Mesenchymal stem cell (in vitro differentiated cells and primary cell): ENCODE data around the gene BBX.
A peak's percentile ranks its signal among the peaks of the same experiment; 100 is the strongest.

Experiments
- DNase-seq: peaks from one replicate; pipeline ENCODE4 v3.0.0-alpha.2; 2013
- H2AFZ ChIP-seq: one replicate; pipeline ENCODE4 v1.6.1; 2013; ENCODE audit warnings: low read depth, mild to moderate bottlenecking, control low read depth, inconsistent platforms, low read length, moderate library complexity
- H2AK5ac ChIP-seq: 2 replicates; pipeline ENCODE4 v1.6.1; 2013; ENCODE audit warnings: low read length, moderate library complexity, mild to moderate bottlenecking, inconsistent platforms; ENCODE audit not compliant: severe bottlenecking
- H2BK120ac ChIP-seq: one replicate; pipeline ENCODE4 v1.6.1; 2013; ENCODE audit warnings: low read depth, mild to moderate bottlenecking, inconsistent platforms, low read length, moderate library complexity
- H2BK12ac ChIP-seq, 2 experiments: one replicate each; pipeline ENCODE4 v1.6.1; 2013; ENCODE audit warnings: inconsistent platforms in 2 of 2, low read length in 2 of 2, mild to moderate bottlenecking in 2 of 2, moderate library complexity in 2 of 2, control low read depth in 1 of 2
- H2BK15ac ChIP-seq: one replicate; pipeline ENCODE4 v1.6.1; 2013; ENCODE audit warnings: mild to moderate bottlenecking, low read depth, inconsistent platforms; ENCODE audit not compliant: poor library complexity, severe bottlenecking
- H2BK5ac ChIP-seq: 2 replicates; pipeline ENCODE4 v1.6.1; 2013; ENCODE audit warnings: low read depth, mild to moderate bottlenecking, low read length, control low read depth, inconsistent platforms; ENCODE audit not compliant: poor library complexity, severe bottlenecking
- H3K14ac ChIP-seq, 2 experiments: one replicate each; pipeline ENCODE4 v1.6.1; 2013; ENCODE audit warnings: inconsistent platforms in 2 of 2, low read length in 2 of 2, control low read depth in 1 of 2, mild to moderate bottlenecking in 1 of 2, moderate library complexity in 1 of 2
- H3K18ac ChIP-seq, 2 experiments: one replicate each; pipeline ENCODE4 v1.6.1; 2013; ENCODE audit warnings: inconsistent platforms in 2 of 2, low read length in 2 of 2, control low read depth in 1 of 2, low read depth in 1 of 2, mild to moderate bottlenecking in 1 of 2
- H3K23ac ChIP-seq, 2 experiments: one replicate each; pipeline ENCODE4 v1.6.1; 2013; ENCODE audit warnings: inconsistent platforms in 2 of 2, low read length in 2 of 2, mild to moderate bottlenecking in 2 of 2, moderate library complexity in 2 of 2, control low read depth in 1 of 2
- H3K27ac ChIP-seq: 2 replicates; pipeline ENCODE4 v1.5.1; 2013; ENCODE audit warnings: mild to moderate bottlenecking, moderate library complexity, low read length, control low read depth, inconsistent platforms; ENCODE audit not compliant: poor library complexity, severe bottlenecking
- H3K27me3 ChIP-seq, 2 experiments: 2 replicates each; pipeline versions ENCODE4 v1.6.1 to v1.7.0; 2013; ENCODE audit warnings: low read length in 2 of 2, mild to moderate bottlenecking in 2 of 2, moderate library complexity in 2 of 2, control low read depth in 1 of 2, inconsistent platforms in 1 of 2; ENCODE audit not compliant: control insufficient read depth in 1 of 2, insufficient read depth in 1 of 2
- H3K36me3 ChIP-seq, 2 experiments: 2 replicates each; pipeline versions ENCODE4 v1.6.1 to v1.7.0; 2013; ENCODE audit warnings: low read length in 2 of 2, control low read depth in 1 of 2, inconsistent platforms in 1 of 2, low read depth in 1 of 2, mild to moderate bottlenecking in 1 of 2; ENCODE audit not compliant: insufficient read depth in 2 of 2, control insufficient read depth in 1 of 2
- H3K4ac ChIP-seq, 2 experiments: one replicate each; pipeline ENCODE4 v1.6.1; 2013; ENCODE audit warnings: inconsistent platforms in 2 of 2, low read length in 2 of 2, mild to moderate bottlenecking in 2 of 2, moderate library complexity in 2 of 2, control low read depth in 1 of 2, low read depth in 1 of 2
- H3K4me1 ChIP-seq: 2 replicates; pipeline ENCODE4 v1.6.1; 2013; ENCODE audit warnings: low read depth, low read length, control low read depth; ENCODE audit not compliant: control insufficient read depth, insufficient read depth
- H3K4me2 ChIP-seq: 2 replicates; pipeline ENCODE4 v1.6.1; 2013; ENCODE audit warnings: low read length, mild to moderate bottlenecking, inconsistent platforms; ENCODE audit not compliant: poor library complexity, severe bottlenecking
- H3K4me3 ChIP-seq, 2 experiments: 2 replicates each; pipeline versions ENCODE4 v1.5.1 to v1.7.0; 2013; ENCODE audit warnings: low read length in 2 of 2, mild to moderate bottlenecking in 2 of 2, control low read depth in 1 of 2, low read depth in 1 of 2; ENCODE audit not compliant: insufficient read depth in 1 of 2
- H3K79me1 ChIP-seq: replicated peaks from 2 replicates; pipeline ENCODE4 v1.6.1; 2013; ENCODE audit warnings: mild to moderate bottlenecking, control low read depth, low read length, inconsistent platforms; ENCODE audit not compliant: poor library complexity, severe bottlenecking
- H3K9ac ChIP-seq: 2 replicates; pipeline ENCODE4 v1.7.0; 2013; ENCODE audit warnings: mild to moderate bottlenecking, low read length, moderate library complexity
- H3K9me3 ChIP-seq: 2 replicates; pipeline ENCODE4 v1.7.0; 2013; ENCODE audit warnings: mild to moderate bottlenecking, low read length; ENCODE audit not compliant: control insufficient read depth
- H4K8ac ChIP-seq: one replicate; pipeline ENCODE4 v1.6.1; 2013; ENCODE audit warnings: inconsistent platforms, mild to moderate bottlenecking, low read length, moderate library complexity
- H4K91ac ChIP-seq: one replicate; pipeline ENCODE4 v1.6.1; 2013; ENCODE audit warnings: mild to moderate bottlenecking, low read length, inconsistent platforms
- WGBS: methylation state at CpG from one replicate; pipeline ENCODE4 v1.1.7; 2013; ENCODE audit warnings: mixed read lengths; 5-methylcytosine and 5-hydroxymethylcytosine counted together

The BBX gene

GRCh38 chr3:107596639-107597038, 73.9 kb downstream of the BBX start:
- peaks cover under 1% of the 10 kb centered on the region for H3K9me3 ChIP-seq
- H2AK5ac ChIP-seq = peak overlapping the region; percentile 69
- H2AFZ ChIP-seq = no peak overlapping the region
- H3K18ac ChIP-seq = no peak overlapping the region
- no peak overlapping the region for H3K14ac ChIP-seq
- H2BK15ac ChIP-seq = no peak overlapping the region
- H3K36me3 ChIP-seq = no peaks in the 10 kb centered on the region
- H3K79me1 ChIP-seq = peaks cover 15% of the 10 kb centered on the region
- WGBS = 25% methylated on average over 2 of the region's 3 CpGs
- H2BK12ac ChIP-seq = no peak overlapping the region
- H4K91ac ChIP-seq = no peak overlapping the region
- H3K23ac ChIP-seq = no peak overlapping the region
- H2BK120ac ChIP-seq = no peak overlapping the region
- H3K27ac ChIP-seq = no peak overlapping the region
- H4K8ac ChIP-seq = no peak overlapping the region
- H3K4me3 ChIP-seq = no peak overlapping the region
- peaks cover 3% of the 10 kb centered on the region for H3K4me1 ChIP-seq
- H3K4ac ChIP-seq = peak overlapping the region in 1 of 2 experiments; percentile 37
- no peak for DNase-seq
- no peak overlapping the region for H3K4me2 ChIP-seq
- no peak overlapping the region for H2BK5ac ChIP-seq
- H3K9ac ChIP-seq = no peak overlapping the region
- H3K27me3 ChIP-seq = no peaks in the 10 kb centered on the region

GRCh38 chr3:107598926-107599771, 76.4 kb downstream of the BBX start:
- peak overlapping the region in 1 of 2 experiments; percentile 79 for H3K4me3 ChIP-seq
- peak overlapping the region; percentile 73 to 75 for H3K18ac ChIP-seq
- DNase-seq = peak; percentile 65
- 21% methylated on average over 11 of the region's 12 CpGs for WGBS
- peak overlapping the region; percentile 58 for H2AK5ac ChIP-seq
- H3K4me2 ChIP-seq = peak overlapping the region; percentile 84
- peak overlapping the region; percentile 97 for H3K27ac ChIP-seq
- peak overlapping the region; percentile 71 for H2AFZ ChIP-seq
- H4K8ac ChIP-seq = peak overlapping the region; percentile 74
- peak overlapping the region in 1 of 2 experiments; percentile 80 for H3K4ac ChIP-seq
- H3K23ac ChIP-seq = no peak overlapping the region
- no peak overlapping the region for H3K14ac ChIP-seq
- H3K79me1 ChIP-seq = peaks cover 23% of the 10 kb centered on the region
- H2BK15ac ChIP-seq = no peak overlapping the region
- no peaks in the 10 kb centered on the region for H3K27me3 ChIP-seq
- peak overlapping the region; percentile 95 for H2BK5ac ChIP-seq
- H2BK12ac ChIP-seq = peak overlapping the region; percentile 5 to 83
- no peak overlapping the region for H2BK120ac ChIP-seq
- H3K36me3 ChIP-seq = no peaks in the 10 kb centered on the region
- H4K91ac ChIP-seq = no peak overlapping the region
- peaks cover 3% of the 10 kb centered on the region for H3K9me3 ChIP-seq
- peaks cover 3% of the 10 kb centered on the region for H3K4me1 ChIP-seq
- peak overlapping the region; percentile 91 for H3K9ac ChIP-seq

- H3K27ac ChIP-seq = peak overlapping the region; percentile 97
- no peak overlapping the region for H2AFZ ChIP-seq
- peak overlapping the region in 1 of 2 experiments; percentile 60 for H3K18ac ChIP-seq
- peak overlapping the region; percentile 46 for H2BK5ac ChIP-seq
- peak overlapping the region; percentile 91 for H3K9ac ChIP-seq
- no peaks in the 10 kb centered on the region for H3K36me3 ChIP-seq
- H3K4me3 ChIP-seq = peak overlapping the region in 1 of 2 experiments; percentile 79
- no peak overlapping the region for H2BK15ac ChIP-seq
- no peak for DNase-seq
- no peaks in the 10 kb centered on the region for H3K27me3 ChIP-seq
- peaks cover 22% of the 10 kb centered on the region for H3K79me1 ChIP-seq
- no peak overlapping the region for H2AK5ac ChIP-seq
- H3K4me1 ChIP-seq = peaks cover 3% of the 10 kb centered on the region
- peaks cover 3% of the 10 kb centered on the region for H3K9me3 ChIP-seq
- H3K4ac ChIP-seq = no peak overlapping the region
- H2BK12ac ChIP-seq = peak overlapping the region in 1 of 2 experiments; percentile 5
- no peak overlapping the region for H4K91ac ChIP-seq
- no peak overlapping the region for H3K14ac ChIP-seq
- H4K8ac ChIP-seq = no peak overlapping the region
- WGBS = 0% methylated on average over 1 of the region's 3 CpGs
- H3K4me2 ChIP-seq = peak overlapping the region; percentile 84
- H3K23ac ChIP-seq = no peak overlapping the region
- no peak overlapping the region for H2BK120ac ChIP-seq
Observed at GRCh38 chr3:107599772-107600145, 77.0 kb downstream of the BBX start.

- Histone ChIP-seq H4K8ac (no peak overlapping the region), H3K9me3 (peaks cover 3% of the 10 kb centered on the region), H3K27ac (peak overlapping the region; percentile 35), H3K4me2 (peak overlapping the region; percentile 31), H3K4me3 (no peak overlapping the region), H3K9ac (peak overlapping the region; percentile 91), H3K4me1 (peaks cover 3% of the 10 kb centered on the region), H2BK15ac (no peak overlapping the region), H3K14ac (no peak overlapping the region), H3K18ac (no peak overlapping the region), H2AK5ac (no peak overlapping the region), H3K23ac (no peak overlapping the region), H4K91ac (no peak overlapping the region), H3K27me3 (no peaks in the 10 kb centered on the region), H3K4ac (no peak overlapping the region), H2BK5ac (peak overlapping the region; percentile 50), H2AFZ (no peak overlapping the region), H3K79me1 (peaks cover 20% of the 10 kb centered on the region), H2BK120ac (no peak overlapping the region), H2BK12ac (no peak overlapping the region), H3K36me3 (no peaks in the 10 kb centered on the region)
- DNase-seq = no peak
- no CpG with 5 or more reads among the region's 1 CpG for WGBS
Observed at GRCh38 chr3:107600780-107601179, 78.0 kb downstream of the BBX start.
